ENCODE measurements around the gene PDZRN3. TPM values are rescaled to one million over a fixed set of nuclear protein-coding genes. Genes with fewer than 3 reads are reported as not detected.

PDZRN3 gene
- total and polyA plus RNA-seq, 12 donors = 17.7 to 143 (median 74.6) TPM

GRCh38 chr3:73426606-73427005, 198.1 kb downstream of the PDZRN3 start:
- 57 to 58% methylated on average over 7 of the region's 7 CpGs for WGBS, 2 donors
- intact Hi-C loops (cut with DNase I) = loop anchor here in 1 of 10 donors (1.0 kb wide), 1 partner anchor 13 kb away; no protein-coding TSS in a partner anchor
- Histone ChIP-seq H3K9me3 (no peaks in the 10 kb centered on the region), H3K27me3 (no peaks in the 10 kb centered on the region), H3K27ac (peak overlapping the region in 9 of 10 donors; percentile 26 to 74 (median 43)), H3K36me3 (no peaks in the 10 kb centered on the region), H3K4me3 (no peak overlapping the region), H3K4me1 (peaks cover 0 to 50% (median 18%) of the 10 kb centered on the region in 9 donors)
- DNase-seq (no peak), ATAC-seq (peak in 2 of 8 donors; percentile 3 to 19)
- no peak for TF ChIP-seq CTCF (IDR thresholded peaks at IDR 0.05)

GRCh38 chr3:73423116-73423515, 201.6 kb downstream of the PDZRN3 start:
- Histone ChIP-seq H3K27me3 (no peaks in the 10 kb centered on the region), H3K36me3 (no peaks in the 10 kb centered on the region), H3K27ac (peak overlapping the region in 5 of 10 donors; percentile 9 to 35 (median 26)), H3K9me3 (no peaks in the 10 kb centered on the region), H3K4me3 (peak overlapping the region in 1 of 10 donors; percentile 1), H3K4me1 (peaks cover 7 to 63% (median 36%) of the 10 kb centered on the region in 9 donors)
- no peak for TF ChIP-seq CTCF (IDR thresholded peaks at IDR 0.05)
- 55 to 58% methylated on average over 3 of the region's 3 CpGs for WGBS, 2 donors
- intact Hi-C loops (cut with DNase I) = no loop called here
- no peak for ATAC-seq
- DNase-seq = no peak

- peak overlapping the region in 1 of 10 donors; percentile 1 for H3K4me3 ChIP-seq
- H3K36me3 ChIP-seq = no peaks in the 10 kb centered on the region
- H3K4me1 ChIP-seq = peaks cover 7 to 59% (median 39%) of the 10 kb centered on the region in 9 donors
- intact Hi-C loops (cut with DNase I) = no loop called here
- peak overlapping the region in 5 of 10 donors; percentile 9 to 35 (median 26) for H3K27ac ChIP-seq
- DNase-seq (no peak), ATAC-seq (peak in 2 of 8 donors; percentile 19 to 27)
- no peaks in the 10 kb centered on the region for H3K27me3 ChIP-seq
- no peaks in the 10 kb centered on the region for H3K9me3 ChIP-seq
- TF ChIP-seq CTCF (IDR thresholded peaks at IDR 0.05) = no peak
- 47 to 65% methylated on average over 2 of the region's 2 CpGs for WGBS, 2 donors
These were observed 202.2 kb downstream of the PDZRN3 start for GRCh38 chr3:73422571-73422970.

- peaks cover 7 to 39% (median 29%) of the 10 kb centered on the region in 9 donors for H3K4me1 ChIP-seq
- no peak for TF ChIP-seq CTCF (IDR thresholded peaks at IDR 0.05)
- WGBS, 2 donors = 67 to 69% methylated on average over 3 of the region's 3 CpGs
- intact Hi-C loops (cut with DNase I) = no loop called here
- no peak for DNase-seq
- no peak overlapping the region for H3K4me3 ChIP-seq
- no peaks in the 10 kb centered on the region for H3K9me3 ChIP-seq
- no peaks in the 10 kb centered on the region for H3K36me3 ChIP-seq
- ATAC-seq = peak in 6 of 8 donors; percentile 23 to 49 (median 34)
- peak overlapping the region in 3 of 10 donors; percentile 25 to 54 (median 38) for H3K27ac ChIP-seq
- H3K27me3 ChIP-seq = no peaks in the 10 kb centered on the region
These were observed 204.8 kb downstream of the PDZRN3 start for GRCh38 chr3:73419942-73420341.
